HFF-Myc (cell line): ENCODE measurements around the gene CRCP.
A peak's percentile ranks its signal among the peaks of the same experiment; 100 is the strongest.
"Not testable (repeated sequence)": the region's sequence is repeated elsewhere in the genome, so short reads cannot be mapped to it uniquely, and the experiment has no call there.

Experiments used
- DNase-seq: peaks from one replicate; pipeline ENCODE4 v3.0.0-alpha.2; 2011; ENCODE audit warnings: low read depth; ENCODE audit errors: extremely low read depth
- H3K4me3 ChIP-seq: replicated peaks from 2 replicates; pipeline ENCODE4 v1.5.1; 2011; ENCODE audit warnings: low read depth, mild to moderate bottlenecking, control low read depth, low read length
- CTCF ChIP-seq: IDR thresholded peaks from 2 replicates; pipeline ENCODE4 v1.5.1; 2012; ENCODE audit warnings: mild to moderate bottlenecking, low read depth, low read length, control low read depth; ENCODE audit errors: missing control alignments

CRCP gene

GRCh38 chr7:66110856-66111255 lies 3.8 kb upstream of the CRCP start:
- no peak for DNase-seq
- TF ChIP-seq CTCF = no peak
- no peak overlapping the region for H3K4me3 ChIP-seq

- DNase-seq = not testable (repeated sequence)
- H3K4me3 ChIP-seq = peak overlapping the region; percentile 77
Observed at GRCh38 chr7:66116680-66117420, 2.2 kb downstream of the CRCP start.

GRCh38 chr7:66118603-66119002 lies 4.0 kb downstream of the CRCP start:
- H3K4me3 ChIP-seq = no peak overlapping the region
- DNase-seq = no peak
- no peak for TF ChIP-seq CTCF

GRCh38 chr7:66119245-66119850 lies 4.7 kb downstream of the CRCP start:
- no peak overlapping the region for H3K4me3 ChIP-seq
- no peak for DNase-seq
- TF ChIP-seq CTCF = no peak

- no peak for TF ChIP-seq CTCF
- no peak for DNase-seq
- H3K4me3 ChIP-seq = no peak overlapping the region
Observed at GRCh38 chr7:66123175-66123528, 8.5 kb downstream of the CRCP start.

GRCh38 chr7:66124569-66124861 lies 9.9 kb downstream of the CRCP start:
- not testable (repeated sequence) for DNase-seq, H3K4me3 ChIP-seq

- no peak for TF ChIP-seq CTCF
- H3K4me3 ChIP-seq = no peak overlapping the region
- no peak for DNase-seq
Observed at GRCh38 chr7:66125052-66125694, 10.5 kb downstream of the CRCP start.

- not testable (repeated sequence) for DNase-seq, H3K4me3 ChIP-seq
Observed at GRCh38 chr7:66125781-66126352, 11.2 kb downstream of the CRCP start.

GRCh38 chr7:66127172-66127571 lies 12.5 kb downstream of the CRCP start:
- DNase-seq, H3K4me3 ChIP-seq: not testable (repeated sequence)
